Measurements from ENCODE around the gene DNAJC3. TPM values are rescaled to one million over a fixed set of nuclear protein-coding genes. Genes with fewer than 3 reads are reported as not detected.

DNAJC3 gene
- total and polyA plus RNA-seq, 2 of the 13 experiments (the other 11 are each of a cell fraction or from before 2014, with no cell fraction given): 10.4 to 48.2 TPM

- TF ChIP-seq ZNF780A (CRISPR knock-in tag; IDR thresholded peaks at IDR 0.05): no peak
- TF ChIP-seq GLI4 (CRISPR knock-in tag; IDR thresholded peaks at IDR 0.05; ENCODE audit: borderline replicate concordance): no peak
- no peak for TF ChIP-seq POLR2AphosphoS2 (IDR thresholded peaks at IDR 0.05; ENCODE audit: low read depth, low read length)
- TF ChIP-seq PBX2 (CRISPR knock-in tag; IDR thresholded peaks at IDR 0.05): no peak
- TF ChIP-seq HNRNPK (IDR thresholded peaks at IDR 0.05; ENCODE audit: low read depth, low read length, poor library complexity, severe bottlenecking): no peak
- TF ChIP-seq IRF1 (CRISPR knock-in tag; IDR thresholded peaks at IDR 0.05; ENCODE audit: low read depth): no peak
- TF ChIP-seq ZNF550 (CRISPR knock-in tag; IDR thresholded peaks at IDR 0.05; ENCODE audit: borderline replicate concordance): no peak
- no peak for TF ChIP-seq ZNF678 (CRISPR knock-in tag; IDR thresholded peaks at IDR 0.05)
- TF ChIP-seq IKZF5 (CRISPR knock-in tag; IDR thresholded peaks at IDR 0.05): no peak
- no peak for TF ChIP-seq ZNF367 (CRISPR knock-in tag; IDR thresholded peaks at IDR 0.05; ENCODE audit: borderline replicate concordance)
- 0 out of 2 replicates have a peak, but pooled peaks have one; percentile 25 for TF ChIP-seq HOXA3 (CRISPR knock-in tag; IDR thresholded peaks at IDR 0.05)
- no peak for TF ChIP-seq PHB2 (IDR thresholded peaks at IDR 0.05; ENCODE audit: partially characterized antibody)
- no peak for TF ChIP-seq ZSCAN30 (CRISPR knock-in tag; IDR thresholded peaks at IDR 0.05)
- peak; percentile 54; the same call in 1 of the 2 replicates for TF ChIP-seq ERF (CRISPR knock-in tag; IDR thresholded peaks at IDR 0.05)
- TF ChIP-seq ETS1 (CRISPR knock-in tag; IDR thresholded peaks at IDR 0.05): no peak
- peak; percentile 65; the same call in 1 of the 3 replicates for TF ChIP-seq MXI1 (IDR thresholded peaks at IDR 0.05; ENCODE audit: borderline replicate concordance, low read depth, low read length)
- TF ChIP-seq ZBTB26 (CRISPR knock-in tag; IDR thresholded peaks at IDR 0.05; ENCODE audit: borderline replicate concordance): peak; percentile 76; the same call in 1 of the 2 replicates
- TF ChIP-seq SNAPC5 (CRISPR knock-in tag; IDR thresholded peaks at IDR 0.05; ENCODE audit: borderline replicate concordance): no peak
- no peak for TF ChIP-seq E2F2 (CRISPR knock-in tag; IDR thresholded peaks at IDR 0.05; ENCODE audit: borderline replicate concordance)
- TF ChIP-seq ZNF775 (CRISPR knock-in tag; IDR thresholded peaks at IDR 0.05; ENCODE audit: borderline replicate concordance): no peak
These were observed 32.3 kb upstream of the DNAJC3 start, which contains the start of gene DZIP1 (continued) for GRCh38 chr13:95644601-95645052.
